SU-DHL-6 (cell line): ENCODE results near the gene LECT2.

Experiments
- H2AFZ ChIP-seq: fragments of 200-600 bp; sonication (generic); 2 replicates; pipeline ENCODE4 v1.6.1; 2014; ENCODE audit warnings: low read depth, mild to moderate bottlenecking, moderate library complexity, mixed read lengths, antibody characterized with exemption, low read length; ENCODE audit not compliant: severe bottlenecking
- H3F3A ChIP-seq: fragments of 200-600 bp; shearing (Covaris generic); 2 replicates; pipeline ENCODE4 v1.6.0; 2016; ENCODE audit warnings: antibody characterized with exemption, mild to moderate bottlenecking; ENCODE audit not compliant: insufficient read depth
- H3K27ac ChIP-seq: fragments of 200-600 bp; sonication (generic); 2 replicates; pipeline ENCODE4 v1.5.1; 2016; ENCODE audit warnings: low read depth, mild to moderate bottlenecking, low read length, moderate library complexity, mixed read lengths
- H3K27me3 ChIP-seq: fragments of 200-600 bp; sonication (generic), shearing (Covaris generic); 2 replicates; pipeline ENCODE4 v1.6.0; 2014; ENCODE audit warnings: mild to moderate bottlenecking, low read length
- H3K36me3 ChIP-seq: fragments of 200-600 bp; sonication (generic); 2 replicates; pipeline ENCODE4 v1.6.1; 2014; ENCODE audit warnings: mild to moderate bottlenecking, low read length, mixed read lengths
- H3K4me2 ChIP-seq: fragments of 300-600, 200-600 bp; shearing (Covaris generic), sonication (generic); 2 replicates; pipeline ENCODE4 v1.6.0; 2014; ENCODE audit warnings: low read length, low read depth, mild to moderate bottlenecking; ENCODE audit not compliant: poor library complexity, severe bottlenecking
- H3K4me3 ChIP-seq: fragments of 200-600 bp; sonication (generic); 2 replicates; pipeline ENCODE4 v1.5.1; 2014; ENCODE audit warnings: antibody characterized with exemption, low read length, mild to moderate bottlenecking, mixed read lengths; ENCODE audit not compliant: insufficient read depth, poor library complexity, severe bottlenecking
- H3K79me2 ChIP-seq: fragments of 200-600 bp; sonication (generic); 2 replicates; pipeline ENCODE4 v1.6.1; 2014; ENCODE audit warnings: mild to moderate bottlenecking, low read length, moderate library complexity; ENCODE audit not compliant: insufficient read depth
- H3K9ac ChIP-seq: fragments of 200-600 bp; sonication (generic); 2 replicates; pipeline ENCODE4 v1.7.0; 2014; ENCODE audit warnings: mild to moderate bottlenecking, low read length
- H3K9me2 ChIP-seq: fragments of 200-600 bp; sonication (generic); replicated peaks from 2 replicates; pipeline ENCODE4 v1.6.1; 2014; ENCODE audit warnings: low read length; ENCODE audit not compliant: insufficient read depth
- H3K9me3 ChIP-seq: fragments of 200-600 bp; sonication (generic); 2 replicates; pipeline ENCODE4 v1.6.1; 2014; ENCODE audit warnings: low read length, mixed read lengths; ENCODE audit not compliant: insufficient read depth
- H4K20me1 ChIP-seq: fragments of 200-600 bp; sonication (generic); 2 replicates; pipeline ENCODE4 v1.6.1; 2014; ENCODE audit warnings: low read depth, mild to moderate bottlenecking, antibody characterized with exemption, low read length, moderate library complexity, mixed read lengths
- EZH2phosphoT487 ChIP-seq: fragments of 200-600 bp; sonication (generic), shearing (Covaris generic); conservative IDR thresholded peaks from 2 replicates; pipeline ENCODE4 v1.6.1; 2018; ENCODE audit warnings: mild to moderate bottlenecking, antibody characterized with exemption, low read length, moderate library complexity, mixed read lengths
- TF ChIP-seq, protein P1 (sequence below): fragments of 200-600 bp; sonication (generic); IDR thresholded peaks from one replicate; pipeline ENCODE4 v1.5.1; 2017; ENCODE audit warnings: antibody characterized with exemption, mild to moderate bottlenecking, low read length, moderate library complexity; ENCODE audit not compliant: insufficient read depth, poor library complexity, severe bottlenecking

Gene LECT2

DNA sequence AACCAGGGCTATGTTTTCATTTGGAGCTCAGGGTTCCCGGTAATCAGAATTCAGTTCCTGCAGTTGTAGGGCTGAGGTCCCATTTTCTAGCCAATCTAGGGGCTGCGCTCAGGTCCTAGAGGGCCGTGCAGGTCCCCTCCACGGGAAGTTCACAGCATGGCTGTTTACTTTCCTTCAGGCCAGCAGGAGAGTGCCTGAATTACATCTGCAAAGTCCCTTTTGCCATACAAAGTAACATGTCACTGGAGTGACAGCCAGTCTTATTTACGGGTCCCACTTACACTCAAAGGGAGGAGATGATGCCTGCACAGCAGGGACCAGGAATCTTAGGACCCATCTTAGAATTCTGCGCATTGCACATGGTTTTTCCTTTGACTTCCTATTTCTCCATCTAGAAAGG is 44.1 kb upstream of the LECT2 start:
- no peak overlapping the region for H3K27ac ChIP-seq
- no peaks in the 10 kb centered on the region for H3K79me2 ChIP-seq
- TF ChIP-seq, protein P1, sequence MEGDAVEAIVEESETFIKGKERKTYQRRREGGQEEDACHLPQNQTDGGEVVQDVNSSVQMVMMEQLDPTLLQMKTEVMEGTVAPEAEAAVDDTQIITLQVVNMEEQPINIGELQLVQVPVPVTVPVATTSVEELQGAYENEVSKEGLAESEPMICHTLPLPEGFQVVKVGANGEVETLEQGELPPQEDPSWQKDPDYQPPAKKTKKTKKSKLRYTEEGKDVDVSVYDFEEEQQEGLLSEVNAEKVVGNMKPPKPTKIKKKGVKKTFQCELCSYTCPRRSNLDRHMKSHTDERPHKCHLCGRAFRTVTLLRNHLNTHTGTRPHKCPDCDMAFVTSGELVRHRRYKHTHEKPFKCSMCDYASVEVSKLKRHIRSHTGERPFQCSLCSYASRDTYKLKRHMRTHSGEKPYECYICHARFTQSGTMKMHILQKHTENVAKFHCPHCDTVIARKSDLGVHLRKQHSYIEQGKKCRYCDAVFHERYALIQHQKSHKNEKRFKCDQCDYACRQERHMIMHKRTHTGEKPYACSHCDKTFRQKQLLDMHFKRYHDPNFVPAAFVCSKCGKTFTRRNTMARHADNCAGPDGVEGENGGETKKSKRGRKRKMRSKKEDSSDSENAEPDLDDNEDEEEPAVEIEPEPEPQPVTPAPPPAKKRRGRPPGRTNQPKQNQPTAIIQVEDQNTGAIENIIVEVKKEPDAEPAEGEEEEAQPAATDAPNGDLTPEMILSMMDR, result no peak
- no peak for TF ChIP-seq EZH2phosphoT487
- H2AFZ ChIP-seq, result no peak overlapping the region
- no peaks in the 10 kb centered on the region for H3K9me2 ChIP-seq
- no peak overlapping the region for H3K9ac ChIP-seq
- no peak overlapping the region for H3K4me3 ChIP-seq
- H3K9me3 ChIP-seq, result no peaks in the 10 kb centered on the region
- no peaks in the 10 kb centered on the region for H4K20me1 ChIP-seq
- no peaks in the 10 kb centered on the region for H3K27me3 ChIP-seq
- H3F3A ChIP-seq, result no peaks in the 10 kb centered on the region
- no peaks in the 10 kb centered on the region for H3K36me3 ChIP-seq
- H3K4me2 ChIP-seq, result no peak overlapping the region

DNA sequence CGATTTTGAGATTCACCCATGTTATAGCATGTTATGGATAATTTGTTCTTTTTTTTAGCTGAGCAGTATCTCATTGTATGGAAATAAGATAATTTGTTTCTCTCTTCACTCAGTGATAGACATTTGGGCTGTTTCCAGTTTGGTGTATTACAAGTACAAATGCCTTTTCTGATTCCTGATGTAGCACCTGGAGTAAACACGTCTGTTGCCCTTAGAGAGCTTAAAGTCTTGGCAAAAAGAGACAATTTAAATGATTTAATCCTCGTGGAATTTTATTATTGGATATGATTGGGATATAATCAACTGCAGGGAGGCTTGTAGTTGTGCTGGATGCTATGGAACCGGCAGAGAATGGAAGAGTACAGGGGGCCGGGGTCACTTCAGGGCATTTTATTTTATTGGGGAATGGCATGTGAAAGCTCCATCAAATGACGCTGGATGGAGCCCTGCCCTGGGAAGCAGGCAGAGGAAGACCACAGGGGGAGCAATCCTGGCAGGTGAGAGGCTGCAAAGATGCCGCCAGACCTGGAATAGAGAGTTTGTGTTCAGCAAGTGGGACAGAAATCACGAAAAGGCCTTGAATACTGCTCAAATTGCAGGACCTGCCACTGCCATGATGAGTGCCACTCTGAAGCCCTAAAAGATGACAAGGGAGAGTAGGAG is 43.0 kb upstream of the LECT2 start:
- Histone ChIP-seq H3K36me3 (no peaks in the 10 kb centered on the region), H3K27me3 (no peaks in the 10 kb centered on the region), H2AFZ (no peak overlapping the region), H3K9me2 (no peaks in the 10 kb centered on the region), H4K20me1 (no peaks in the 10 kb centered on the region), H3K4me3 (no peak overlapping the region), H3K79me2 (no peaks in the 10 kb centered on the region), H3K9ac (no peak overlapping the region), H3F3A (no peaks in the 10 kb centered on the region), H3K27ac (no peak overlapping the region), H3K4me2 (no peak overlapping the region), H3K9me3 (no peaks in the 10 kb centered on the region)
- no peak for TF ChIP-seq EZH2phosphoT487
- TF ChIP-seq, protein P1, result no peak

DNA sequence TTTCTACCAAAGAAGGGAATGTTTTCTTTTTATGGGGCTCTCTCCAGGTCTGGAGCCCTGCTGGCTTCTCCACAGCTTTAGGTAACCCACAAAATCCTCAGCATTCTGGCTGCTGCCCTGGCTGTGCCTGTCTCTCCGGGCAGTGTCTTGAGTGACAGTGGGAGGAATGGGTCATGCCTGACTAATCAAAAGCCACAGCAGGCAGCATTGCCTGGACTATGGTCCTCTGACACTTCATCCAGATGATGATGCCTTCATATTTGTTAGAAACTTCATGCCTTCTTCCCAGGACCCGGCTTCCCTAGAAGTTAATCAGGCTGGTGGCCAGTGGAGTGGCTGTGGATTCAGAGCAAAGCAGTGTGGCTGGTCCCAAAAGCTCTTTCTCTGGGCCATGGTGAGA is 41.8 kb upstream of the LECT2 start:
- no peak overlapping the region for H2AFZ ChIP-seq
- H3K4me2 ChIP-seq, result no peak overlapping the region
- no peaks in the 10 kb centered on the region for H3K9me2 ChIP-seq
- H3K27ac ChIP-seq, result no peak overlapping the region
- TF ChIP-seq, protein P1, result no peak
- TF ChIP-seq EZH2phosphoT487, result no peak
- H4K20me1 ChIP-seq, result no peaks in the 10 kb centered on the region
- no peak overlapping the region for H3K4me3 ChIP-seq
- no peaks in the 10 kb centered on the region for H3K27me3 ChIP-seq
- no peaks in the 10 kb centered on the region for H3K79me2 ChIP-seq
- H3K9me3 ChIP-seq, result no peaks in the 10 kb centered on the region
- no peaks in the 10 kb centered on the region for H3F3A ChIP-seq
- no peaks in the 10 kb centered on the region for H3K36me3 ChIP-seq
- no peak overlapping the region for H3K9ac ChIP-seq
